Suppressor macrophage (primary cell): ENCODE data around the gene DEAF1.

Source experiments
- DNase-seq, 4 experiments: peaks; one replicate each; pipeline ENCODE4 v3.0.0-alpha.2; 2020 to 2022

DEAF1 gene

DNA sequence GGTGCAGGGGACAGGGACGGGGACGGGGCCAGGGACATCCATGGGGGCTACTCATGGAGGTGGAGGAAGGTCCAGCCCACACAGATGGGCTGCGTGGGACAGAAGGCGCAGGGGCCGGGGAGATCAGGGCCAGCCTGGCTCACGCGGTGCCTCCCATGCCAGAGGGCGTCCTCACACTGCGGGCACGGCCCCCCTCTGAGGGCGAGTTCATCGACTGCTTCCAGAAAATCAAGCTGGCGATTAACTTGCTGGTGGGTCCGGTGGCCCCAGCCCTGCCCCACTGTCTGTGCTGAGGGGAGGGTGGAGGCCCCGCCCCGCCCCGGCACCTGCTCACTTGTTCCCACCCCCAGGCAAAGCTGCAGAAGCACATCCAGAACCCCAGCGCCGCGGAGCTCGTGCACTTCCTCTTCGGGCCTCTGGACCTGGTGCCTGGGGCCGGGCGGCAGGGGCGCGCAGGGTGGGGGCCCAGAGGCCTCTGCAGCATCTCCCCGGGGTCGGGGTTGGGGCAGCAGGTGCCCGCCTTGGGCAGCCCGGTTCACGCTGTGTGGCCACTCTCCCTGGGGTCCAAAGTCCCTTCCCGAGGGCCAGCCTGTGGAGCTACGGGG lies 26.8 kb upstream of the DEAF1 start:
- peak; percentile 61 to 83 (median 69) for DNase-seq

DNA sequence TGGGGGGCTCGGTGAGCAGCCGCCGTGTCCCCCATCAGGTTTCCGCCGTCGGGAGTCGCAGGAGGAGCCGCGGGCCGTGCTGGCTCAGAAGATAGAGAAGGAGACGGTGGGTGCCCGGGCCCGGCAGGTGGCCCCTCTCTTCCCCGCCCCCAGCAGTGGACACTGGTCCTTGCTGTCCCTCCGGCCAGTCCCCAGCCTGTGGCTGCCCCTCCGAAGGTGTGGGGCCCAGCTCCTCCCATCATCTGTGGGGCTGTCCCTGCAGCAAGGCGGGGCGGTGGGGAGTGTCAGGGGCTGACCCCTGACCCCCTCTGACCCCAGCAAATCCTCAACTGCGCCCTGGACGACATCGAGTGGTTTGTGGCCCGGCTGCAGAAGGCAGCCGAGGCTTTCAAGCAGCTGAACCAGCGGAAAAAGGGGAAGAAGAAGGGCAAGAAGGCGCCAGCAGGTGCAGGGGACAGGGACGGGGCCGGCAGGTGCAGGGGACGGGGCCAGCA lies 26.3 kb upstream of the DEAF1 start:
- no peak for DNase-seq

DNA sequence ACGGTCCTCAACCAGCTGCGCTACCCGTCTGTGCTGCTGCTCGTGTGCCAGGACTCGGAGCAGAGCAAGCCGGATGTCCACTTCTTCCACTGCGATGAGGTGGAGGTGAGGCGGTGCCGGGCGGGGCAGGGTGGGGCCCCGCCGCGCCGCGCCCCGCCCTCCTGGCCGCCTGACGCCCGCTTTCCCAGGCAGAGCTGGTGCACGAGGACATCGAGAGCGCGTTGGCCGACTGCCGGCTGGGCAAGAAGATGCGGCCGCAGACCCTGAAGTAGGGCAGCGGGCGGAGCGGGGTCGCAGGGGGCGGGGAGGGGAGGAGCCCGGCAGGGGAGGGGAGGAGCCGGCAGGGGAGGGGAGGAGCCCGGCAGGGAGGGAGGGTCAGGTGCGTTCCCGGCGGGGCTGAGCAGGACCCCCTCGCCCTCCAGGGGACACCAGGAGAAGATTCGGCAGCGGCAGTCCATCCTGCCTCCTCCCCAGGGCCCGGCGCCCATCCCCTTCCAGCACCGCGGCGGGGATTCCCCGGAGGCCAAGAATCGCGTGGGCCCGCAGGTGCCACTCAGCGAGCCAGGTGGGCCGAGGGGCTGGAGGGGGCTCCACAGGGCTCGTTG lies 25.7 kb upstream of the DEAF1 start:
- DNase-seq: peak in 2 of 4 experiments; percentile 63 to 89

DNA sequence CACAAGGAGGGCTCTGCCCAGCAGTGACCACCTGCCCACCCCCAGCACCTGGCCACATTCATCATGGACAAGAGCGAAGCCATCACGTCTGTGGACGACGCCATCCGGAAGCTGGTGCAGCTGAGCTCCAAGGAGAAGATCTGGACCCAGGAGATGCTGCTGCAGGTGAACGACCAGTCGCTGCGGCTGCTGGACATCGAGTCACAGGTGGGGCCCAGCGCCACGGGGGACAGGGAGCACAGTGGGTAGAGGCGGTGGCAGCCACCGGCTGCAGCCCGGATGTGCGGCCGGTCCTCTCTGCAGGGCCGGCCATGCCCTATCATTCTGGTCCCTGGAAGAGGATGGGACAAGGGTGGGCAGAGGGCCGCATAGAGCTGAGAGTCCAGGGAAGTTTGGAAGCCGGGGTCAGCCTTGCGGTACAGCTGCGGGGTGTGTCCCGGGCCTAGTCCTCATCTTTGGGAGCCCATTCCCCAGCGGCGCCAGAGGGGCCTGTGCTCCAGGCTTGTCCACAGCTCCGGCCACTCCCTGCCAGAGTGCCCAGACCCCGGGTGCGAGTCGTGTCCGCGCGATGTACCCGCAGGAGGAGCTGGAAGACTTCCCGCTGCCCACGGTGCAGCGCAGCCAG lies 25.1 kb upstream of the DEAF1 start:
- DNase-seq: no peak

DNA sequence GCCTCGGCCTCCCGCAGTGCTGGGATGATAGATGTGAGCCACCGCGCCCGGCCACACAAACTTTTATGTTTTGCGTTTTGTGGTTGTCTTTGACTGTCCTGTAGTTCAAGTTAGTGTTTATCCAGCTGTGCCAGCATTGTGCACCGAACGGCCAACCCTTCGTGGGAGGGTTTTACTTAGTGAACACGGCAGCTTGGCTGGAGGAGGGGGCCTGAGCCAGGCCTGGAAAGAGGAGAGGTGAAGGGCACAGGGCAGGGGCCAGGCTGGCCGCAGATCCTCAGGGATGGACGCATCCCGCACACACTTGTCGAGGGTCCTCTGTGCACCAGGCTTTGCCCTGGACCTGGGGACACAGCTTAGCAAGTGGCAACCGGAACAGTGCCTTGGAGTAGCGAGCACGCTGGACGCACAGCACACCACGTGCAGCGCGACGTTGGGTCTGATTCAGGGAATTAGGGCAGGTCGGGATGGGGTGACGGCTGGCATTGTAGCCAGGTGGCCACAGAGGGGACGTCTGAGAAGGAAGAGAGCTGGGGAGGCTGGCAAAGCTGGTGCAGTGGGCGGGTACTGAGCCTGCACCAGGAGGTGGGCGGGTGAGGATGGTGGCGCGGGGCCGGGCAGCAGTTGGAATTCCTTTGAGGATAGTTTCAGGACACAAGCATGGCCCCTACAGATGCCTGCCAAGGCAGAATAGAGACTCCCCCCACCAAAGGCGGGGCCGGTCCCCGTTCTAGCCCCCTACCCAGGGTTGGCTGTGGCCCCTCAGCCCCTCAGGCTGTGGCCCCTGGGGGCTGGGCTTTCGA lies 24.4 kb upstream of the DEAF1 start:
- no peak for DNase-seq

DNA sequence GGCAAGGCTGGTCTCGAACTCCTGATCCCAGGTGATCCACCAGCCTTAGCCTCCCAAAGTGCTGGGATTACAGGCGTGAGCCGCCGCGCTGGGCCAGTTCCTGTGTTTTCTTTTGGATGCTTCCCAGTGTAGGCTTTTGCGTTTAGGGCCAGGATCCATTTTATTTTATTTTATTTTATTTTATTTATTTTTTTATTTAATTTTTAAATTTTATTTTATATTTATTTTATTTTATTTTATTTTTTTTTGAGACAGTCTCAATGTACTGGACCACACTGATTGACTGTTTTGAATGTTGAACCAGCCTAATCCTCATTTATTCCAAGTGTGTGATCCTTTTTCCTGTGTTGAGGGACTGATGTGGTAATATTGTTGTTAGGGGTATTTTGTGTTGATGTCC lies 19.4 kb upstream of the DEAF1 start:
- no peak for DNase-seq

DNA sequence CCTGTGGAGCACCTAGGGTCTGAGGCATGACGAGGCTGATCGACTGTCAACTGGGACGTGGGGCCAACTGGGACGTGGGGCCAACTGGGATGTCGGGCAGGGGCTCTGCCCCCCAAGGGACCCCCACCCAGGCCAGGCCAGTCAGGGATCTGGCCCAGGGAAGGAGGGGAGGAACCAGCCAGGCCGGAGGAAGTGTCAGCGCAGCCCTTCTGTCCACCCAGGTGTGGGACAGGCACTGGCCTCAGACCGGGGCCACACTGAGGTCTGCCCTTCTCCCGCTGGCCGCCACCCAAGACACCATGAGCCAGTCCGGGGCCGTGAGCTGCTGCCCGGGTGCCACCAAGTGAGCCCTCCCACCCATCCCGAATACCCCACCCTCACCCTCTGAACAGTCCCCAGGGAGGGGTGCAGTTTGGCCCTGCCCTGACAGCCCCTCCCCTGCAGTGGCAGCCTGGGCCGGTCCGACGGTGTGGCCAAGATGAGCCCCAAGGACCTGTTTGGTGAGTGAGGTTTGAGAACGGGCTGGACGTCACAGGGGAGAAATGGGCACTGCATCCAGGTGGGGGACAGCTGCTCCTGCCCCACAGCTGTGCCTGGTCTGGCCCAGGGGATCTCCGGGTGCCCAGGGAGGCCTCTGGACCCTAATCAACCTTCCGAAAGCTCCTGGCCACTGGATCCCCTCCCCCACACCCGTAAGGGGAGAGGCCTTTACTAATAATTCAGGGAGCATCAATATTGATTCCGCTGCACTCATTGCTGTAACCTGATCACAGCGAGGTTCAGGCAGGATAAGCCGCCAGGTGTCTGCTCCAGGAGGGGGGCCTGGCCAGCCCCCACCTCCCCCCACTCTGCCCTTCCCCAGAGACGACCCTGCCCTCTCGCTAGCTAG lies 14.3 kb upstream of the DEAF1 start:
- no peak for DNase-seq

DNA sequence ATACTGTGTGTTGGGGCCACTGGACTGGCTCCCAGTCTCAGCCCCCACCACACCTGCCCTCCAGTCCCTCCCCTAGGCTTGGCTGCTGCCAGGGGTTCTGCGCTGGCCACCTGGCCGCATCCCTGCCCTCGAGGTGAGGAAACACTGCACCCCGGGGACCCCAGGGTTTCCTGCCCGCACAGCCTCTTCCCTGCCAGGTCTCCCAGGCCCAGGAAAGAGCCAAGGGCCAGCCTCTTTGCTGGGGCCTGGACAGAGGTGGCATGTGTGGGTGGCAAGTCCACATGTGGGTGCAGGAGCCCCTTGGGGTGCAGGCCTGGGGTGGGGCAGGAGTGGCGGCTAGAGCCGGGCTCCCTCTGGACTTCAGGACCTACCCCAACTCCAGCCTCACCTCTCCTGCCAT lies 13.5 kb upstream of the DEAF1 start:
- peak in 1 of 4 experiments; percentile 1 for DNase-seq

DNA sequence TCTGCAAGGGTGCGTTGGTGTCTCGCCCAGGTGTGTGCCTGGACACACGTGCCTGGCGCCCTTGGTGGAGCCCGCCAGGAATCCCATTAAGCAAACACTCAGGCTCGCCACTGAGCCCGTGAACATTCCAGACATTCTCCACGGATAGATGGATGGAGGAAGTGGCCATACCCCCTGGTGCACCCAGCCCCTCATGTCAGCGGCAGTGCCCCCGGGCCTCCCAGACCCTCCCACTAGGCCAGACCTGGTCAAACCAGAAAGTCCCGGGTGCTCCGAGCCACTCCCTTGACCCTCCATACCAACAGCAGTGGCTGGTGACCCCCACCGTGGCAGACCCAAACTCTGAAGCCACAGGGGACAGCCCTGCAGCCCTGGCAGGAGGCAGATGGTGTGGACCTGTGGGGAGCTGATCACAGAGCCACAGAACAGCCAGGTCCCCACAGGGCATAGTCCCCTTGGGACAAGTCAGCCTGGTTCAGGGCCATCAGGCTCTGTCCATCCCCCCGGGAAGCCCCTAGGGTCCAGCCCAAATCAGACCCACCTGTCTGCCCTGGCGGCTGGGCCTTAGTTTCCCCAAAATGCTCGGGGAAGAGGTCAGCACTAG lies 12.9 kb upstream of the DEAF1 start:
- no peak for DNase-seq

DNA sequence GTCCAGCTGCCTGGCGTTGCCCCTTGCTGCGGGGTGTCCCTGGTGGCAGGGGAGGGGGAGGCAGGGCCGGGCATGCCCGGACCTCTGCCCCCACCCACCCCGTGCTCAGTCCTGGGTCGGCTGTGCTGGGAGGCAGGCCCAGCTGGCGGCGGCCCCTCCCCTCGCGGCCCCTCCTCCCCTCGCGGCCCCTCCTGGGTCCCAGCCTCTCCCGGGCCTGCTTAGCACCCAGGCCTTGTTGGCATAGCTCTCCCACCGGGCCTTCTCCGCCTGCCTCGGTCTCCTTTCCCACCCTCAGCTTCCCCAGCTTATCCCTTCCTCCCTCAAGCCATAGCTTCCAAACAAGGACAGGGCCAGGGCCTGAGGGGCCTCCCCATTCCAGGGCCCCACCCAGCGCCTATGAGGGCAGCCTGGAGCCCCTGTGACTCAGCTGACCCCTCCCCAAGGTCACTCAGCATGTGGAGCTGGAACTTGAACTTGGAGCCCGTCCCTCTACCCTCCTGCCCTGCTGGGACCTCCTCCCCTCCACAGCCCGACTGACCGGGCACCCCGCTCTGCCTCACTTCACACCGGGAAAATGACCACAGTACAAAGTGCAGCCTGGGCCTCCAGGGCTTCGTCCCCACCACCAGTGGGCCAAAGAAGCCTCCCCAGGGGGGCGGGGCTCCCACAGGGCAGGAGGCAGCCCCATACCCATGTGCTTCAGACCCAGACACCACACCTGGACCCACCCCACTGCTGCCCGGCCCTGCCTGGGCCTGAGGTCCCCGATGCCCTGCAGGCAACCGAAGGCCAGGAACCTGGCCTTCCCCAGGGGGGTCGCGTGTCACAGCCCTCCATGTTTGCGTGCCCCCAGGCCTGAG lies 12.2 kb upstream of the DEAF1 start:
- no peak for DNase-seq

DNA sequence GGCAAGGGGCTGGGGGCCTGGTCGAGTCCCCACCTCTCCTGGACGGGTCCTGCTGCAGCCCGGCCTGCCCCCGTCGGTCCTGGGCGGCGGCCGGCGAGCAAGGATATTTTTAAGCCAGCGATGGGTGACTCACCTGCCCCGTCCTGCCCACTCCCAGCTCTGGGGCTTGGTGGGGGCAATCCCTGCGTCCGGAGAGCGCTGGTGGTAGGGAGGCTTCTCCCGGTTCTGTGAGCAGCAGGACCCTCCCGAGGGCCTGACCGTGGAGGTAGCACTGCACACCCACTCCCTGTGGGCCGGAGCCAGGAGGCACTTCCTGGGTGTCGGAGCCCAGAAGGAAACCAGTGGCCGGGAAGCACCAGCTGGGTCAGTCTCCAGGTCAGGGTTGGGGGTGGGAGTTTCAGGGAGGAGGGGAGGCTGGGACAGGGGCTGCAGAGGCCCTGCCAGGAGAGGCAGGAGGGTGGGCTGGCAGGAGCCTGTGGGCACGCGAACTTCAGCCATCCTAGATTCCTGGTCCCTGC lies 11.5 kb upstream of the DEAF1 start:
- peak in 3 of 4 experiments; percentile 36 to 57 (median 39) for DNase-seq

DNA sequence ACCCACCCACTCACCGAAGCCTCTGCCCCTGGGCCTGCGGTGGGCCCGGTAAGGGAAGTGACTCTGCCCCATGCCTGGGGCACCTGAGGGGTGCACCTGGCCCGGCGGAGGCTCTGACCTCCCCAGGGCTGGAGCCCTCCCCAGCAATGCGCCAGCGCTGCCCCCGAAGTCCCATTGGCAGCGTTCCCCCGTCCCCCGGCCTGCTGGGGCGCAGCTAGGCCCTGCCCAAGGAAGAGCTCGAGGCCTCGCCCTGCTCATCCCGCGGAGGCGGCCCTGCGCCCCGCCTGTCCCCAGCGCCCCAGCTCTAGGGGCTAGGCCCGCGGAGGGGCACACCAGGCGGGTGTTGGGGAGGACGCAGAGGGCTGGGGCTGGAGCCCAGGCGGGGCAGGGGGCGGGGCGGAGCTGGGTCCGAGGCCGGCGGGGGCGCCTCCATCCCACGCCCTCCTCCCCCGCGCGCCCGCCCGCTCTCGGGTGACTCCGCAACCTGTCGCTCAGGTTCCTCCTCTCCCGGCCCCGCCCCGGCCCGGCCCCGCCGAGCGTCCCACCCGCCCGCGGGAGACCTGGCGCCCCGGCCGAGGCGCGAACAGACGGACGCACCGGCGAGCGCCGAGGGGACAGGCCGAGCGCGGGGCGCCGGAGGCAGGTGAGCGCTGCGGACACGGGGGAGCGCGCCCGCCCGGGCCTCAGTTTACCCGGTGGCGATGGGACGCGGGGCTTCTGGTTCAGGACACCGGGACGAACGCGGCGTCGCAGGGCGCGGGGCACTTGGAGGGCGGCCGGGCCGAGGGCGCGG lies 10.8 kb upstream of the DEAF1 start, which contains the start of gene EPS8L2:
EPS8L2 (plus strand) TSS at position 586 of the 793 bp plus-strand sequence. CDS start 3,177 bp downstream, outside the sequence.
- peak in 1 of 4 experiments; percentile 44 for DNase-seq

DNA sequence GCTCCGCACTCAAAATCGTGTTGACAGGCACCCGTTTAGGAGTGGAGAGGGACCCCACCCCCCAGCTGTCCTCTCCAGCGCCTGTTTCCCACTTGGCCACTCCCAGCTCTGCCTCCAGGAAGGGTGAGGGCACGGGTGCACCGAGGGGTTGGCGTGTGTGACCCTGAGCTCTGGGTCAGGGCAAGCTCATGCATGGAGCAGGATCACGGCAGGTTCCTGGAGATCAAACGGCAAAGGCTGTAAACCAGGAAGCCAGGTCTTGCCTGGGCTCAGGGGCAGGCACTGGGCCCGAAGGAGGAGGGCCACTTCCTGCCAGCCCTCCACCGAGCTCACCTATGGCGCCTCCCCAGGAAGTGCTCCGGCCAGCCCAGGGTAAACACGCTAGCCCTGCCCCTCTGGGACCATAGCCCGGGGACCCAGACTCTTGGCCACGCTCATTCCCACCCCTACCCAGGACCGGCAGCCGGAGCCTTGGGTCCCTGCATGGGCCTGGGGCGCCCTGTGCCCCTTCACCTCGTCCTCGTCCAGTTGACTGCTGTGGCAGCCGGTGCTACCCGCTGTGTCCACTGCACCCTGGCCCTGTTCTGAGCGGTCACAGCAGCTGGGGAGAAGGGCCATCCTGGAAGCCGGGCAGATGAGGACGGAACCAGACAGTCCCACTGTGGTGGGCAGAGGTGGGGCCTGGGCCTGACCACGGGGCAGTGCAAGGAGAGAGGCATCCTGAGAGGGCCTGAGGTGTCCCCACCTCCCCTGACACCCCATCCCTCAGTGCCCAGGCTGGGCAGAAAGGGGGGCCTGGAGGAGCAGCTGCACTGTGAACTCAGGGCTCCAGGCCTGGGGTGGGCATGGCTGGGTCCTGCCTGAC lies 10.0 kb upstream of the DEAF1 start:
- DNase-seq: no peak

DNA sequence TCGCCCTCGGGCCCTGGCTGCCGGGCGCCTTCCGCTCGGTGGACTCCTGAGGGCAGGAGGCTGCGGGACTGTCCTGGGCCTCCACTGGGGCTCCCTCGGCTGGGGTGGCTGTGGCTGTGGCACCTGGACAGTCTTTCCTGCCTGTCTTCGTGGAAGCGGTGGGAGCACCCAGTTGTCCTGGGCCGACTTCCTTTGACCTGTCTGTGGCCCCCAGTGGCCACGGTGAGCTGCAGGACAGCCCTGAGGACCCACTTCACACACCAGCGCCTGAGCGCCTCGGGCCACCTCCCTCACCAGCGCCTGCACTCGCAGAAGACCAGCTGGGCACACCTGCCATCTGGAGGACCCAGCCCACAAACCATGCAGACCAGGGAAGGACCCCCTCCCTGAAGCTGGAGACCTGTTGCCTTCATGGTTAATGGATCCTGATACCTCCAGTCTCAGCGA lies 9.2 kb upstream of the DEAF1 start:
- no peak for DNase-seq

DNA sequence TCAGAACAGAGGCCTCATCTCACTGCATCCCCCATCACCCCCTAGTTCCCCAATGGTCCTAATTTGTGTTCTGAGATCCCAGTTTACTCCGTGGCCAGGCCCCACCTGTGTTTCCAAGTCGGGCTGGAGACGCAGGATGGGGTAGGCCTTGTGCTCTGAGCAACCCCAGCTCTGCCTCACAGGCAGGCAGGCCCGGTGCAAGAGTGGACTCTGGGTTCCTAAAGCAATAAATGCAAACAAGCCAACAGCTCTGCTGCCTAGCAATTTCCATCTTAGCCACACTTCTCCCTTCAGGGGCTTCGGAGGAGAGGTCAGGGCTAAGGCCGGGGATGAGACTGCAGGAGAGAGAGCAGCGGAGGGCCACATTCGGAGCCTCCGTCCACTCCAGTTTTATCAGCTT lies 8.5 kb upstream of the DEAF1 start:
- no peak for DNase-seq

DNA sequence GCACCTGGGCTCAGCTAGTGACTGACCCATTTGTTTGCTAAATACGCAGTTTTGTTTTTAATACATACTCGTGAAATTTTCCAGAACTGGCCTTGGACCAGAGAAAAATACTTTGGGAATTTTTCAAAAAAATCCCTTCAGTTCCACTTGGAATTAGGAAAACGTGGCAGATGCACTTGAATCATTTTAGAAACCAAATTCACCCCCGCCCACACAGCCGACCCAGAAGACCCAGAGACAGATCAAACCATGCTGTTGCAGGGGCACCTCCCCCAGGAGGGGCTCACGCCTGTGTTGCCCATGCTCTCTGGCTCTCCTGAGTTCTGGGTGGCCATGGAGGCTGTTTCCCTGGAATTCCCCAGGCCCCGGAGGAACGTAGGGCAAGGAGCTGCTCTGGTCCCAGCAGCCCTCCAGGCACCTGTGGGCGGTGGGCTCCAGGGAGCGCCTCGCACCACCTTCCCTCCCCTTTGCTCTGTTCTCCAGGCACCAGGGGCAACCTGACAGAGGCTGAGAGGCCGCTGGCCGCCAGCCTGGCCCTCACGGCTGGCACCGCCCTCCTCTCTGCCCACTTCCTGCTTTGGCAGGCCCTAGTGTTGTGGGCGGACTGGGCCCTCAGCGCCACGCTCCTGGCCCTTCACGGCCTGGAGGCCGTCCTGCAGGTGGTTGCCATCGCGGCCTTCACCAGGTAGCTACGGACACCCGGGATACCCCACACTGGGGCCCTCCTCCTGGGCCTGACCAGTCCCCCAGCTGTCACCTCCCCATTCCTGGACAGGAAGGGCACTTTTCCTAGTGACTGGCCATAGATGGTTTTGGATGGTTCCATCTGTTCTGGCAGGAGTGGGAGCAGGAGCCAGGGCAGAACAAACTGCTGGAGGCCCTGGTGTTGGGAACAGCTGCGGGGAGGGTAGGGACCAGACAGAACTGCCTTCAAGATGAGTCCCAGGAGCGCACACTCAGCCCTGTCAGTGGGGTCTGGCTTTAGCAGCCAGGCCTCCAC lies 7.7 kb upstream of the DEAF1 start:
- DNase-seq: peak; percentile 33 to 81 (median 56)
